T-helper 22 cell (primary cell): ENCODE data around the gene CSNK1A1.
"Not testable (repeated sequence)": the region's sequence is repeated elsewhere in the genome, so short reads cannot be mapped to it uniquely, and the experiment has no call there.

Experiments used
- DNase-seq: peaks from one replicate; pipeline ENCODE4 v3.0.0-alpha.2; 2020; ENCODE audit warnings: low read depth

The CSNK1A1 gene

GRCh38 chr5:149490599-149491485, 60.4 kb downstream of the CSNK1A1 start:
- DNase-seq = no peak

- DNase-seq = no peak
Measured at GRCh38 chr5:149489605-149490037, 61.6 kb downstream of the CSNK1A1 start.

- no peak for DNase-seq
Measured at GRCh38 chr5:149488645-149489306, 62.5 kb downstream of the CSNK1A1 start.

GRCh38 chr5:149487672-149488071, 63.6 kb downstream of the CSNK1A1 start:
- DNase-seq = no peak

- no peak for DNase-seq
Measured at GRCh38 chr5:149486726-149487635, 64.3 kb downstream of the CSNK1A1 start.

GRCh38 chr5:149485655-149486615, 65.3 kb downstream of the CSNK1A1 start:
- DNase-seq = no peak

- DNase-seq = no peak
Measured at GRCh38 chr5:149481485-149481884, 69.8 kb downstream of the CSNK1A1 start.

- no peak for DNase-seq
Measured at GRCh38 chr5:149478761-149479160, 72.5 kb downstream of the CSNK1A1 start.

- no peak for DNase-seq
Measured at GRCh38 chr5:149475777-149476176, 75.5 kb downstream of the CSNK1A1 start.

- no peak for DNase-seq
Measured at GRCh38 chr5:149474198-149474597, 77.0 kb downstream of the CSNK1A1 start.

GRCh38 chr5:149473441-149473840, 77.8 kb downstream of the CSNK1A1 start:
- DNase-seq = no peak

- no peak for DNase-seq
Measured at GRCh38 chr5:149472399-149472798, 78.8 kb downstream of the CSNK1A1 start.

GRCh38 chr5:149471406-149472183, 79.6 kb downstream of the CSNK1A1 start:
- DNase-seq = no peak

- DNase-seq = no peak
Measured at GRCh38 chr5:149470942-149471341, 80.3 kb downstream of the CSNK1A1 start.

GRCh38 chr5:149466457-149466972, 84.7 kb downstream of the CSNK1A1 start:
- DNase-seq = no peak

GRCh38 chr5:149464796-149465489, 86.3 kb downstream of the CSNK1A1 start:
- DNase-seq = no peak

GRCh38 chr5:149461907-149462306, 89.3 kb downstream of the CSNK1A1 start:
- not testable (repeated sequence) for DNase-seq

- DNase-seq = no peak
Measured at GRCh38 chr5:149459891-149460290, 91.3 kb downstream of the CSNK1A1 start.

- no peak for DNase-seq
Measured at GRCh38 chr5:149457393-149457763, 93.9 kb downstream of the CSNK1A1 start.
